ENCODE measurements around the gene SPON1.
"Not testable (repeated sequence)": the region's sequence is repeated elsewhere in the genome, so short reads cannot be mapped to it uniquely, and the experiment has no call there.

SPON1 gene

GRCh38 chr11:13984616-13985450, 22.3 kb downstream of the SPON1 start:
- FAIRE-seq (no peak), DNase-seq (ENCODE audit: insufficient read length, low spot score) (no peak)
- TF ChIP-seq CTCF (IDR thresholded peaks at IDR 0.05; ENCODE audit: insufficient read depth, missing control alignments), result no peak

- not testable (repeated sequence) for FAIRE-seq; DNase-seq (ENCODE audit: insufficient read length, low spot score)
Observed at GRCh38 chr11:13986695-13987094, 24.2 kb downstream of the SPON1 start.

- DNase-seq (ENCODE audit: insufficient read length, low spot score); FAIRE-seq: not testable (repeated sequence)
Observed at GRCh38 chr11:13992158-13992856, 29.8 kb downstream of the SPON1 start.

GRCh38 chr11:13993096-13993765, 30.7 kb downstream of the SPON1 start:
- DNase-seq (ENCODE audit: insufficient read length, low spot score) (no peak), FAIRE-seq (no peak)
- TF ChIP-seq CTCF (IDR thresholded peaks at IDR 0.05; ENCODE audit: insufficient read depth, missing control alignments), result no peak

- no peak for TF ChIP-seq CTCF (IDR thresholded peaks at IDR 0.05; ENCODE audit: insufficient read depth, missing control alignments)
- FAIRE-seq (no peak), DNase-seq (ENCODE audit: insufficient read length, low spot score) (no peak)
Observed at GRCh38 chr11:13997881-13998280, 35.4 kb downstream of the SPON1 start.

GRCh38 chr11:13999704-14000103, 37.2 kb downstream of the SPON1 start:
- FAIRE-seq (no peak), DNase-seq (ENCODE audit: insufficient read length, low spot score) (no peak)
- no peak for TF ChIP-seq CTCF (IDR thresholded peaks at IDR 0.05; ENCODE audit: insufficient read depth, missing control alignments)

- no peak for DNase-seq (ENCODE audit: insufficient read length, low spot score)
- TF ChIP-seq CTCF (IDR thresholded peaks at IDR 0.05; ENCODE audit: insufficient read depth, missing control alignments), result no peak
- FAIRE-seq, result no peak
Observed at GRCh38 chr11:14001597-14001996, 39.1 kb downstream of the SPON1 start.

GRCh38 chr11:14007566-14007965, 45.0 kb downstream of the SPON1 start:
- no peak for TF ChIP-seq CTCF (IDR thresholded peaks at IDR 0.05; ENCODE audit: insufficient read depth, missing control alignments)
- FAIRE-seq, result no peak

More at GRCh38 chr11:14007566-14007965, 45.0 kb downstream of the SPON1 start:
- no peak for DNase-seq (ENCODE audit: insufficient read length, low spot score)
